Ectodermal cell (in vitro differentiated cells): Measurements from ENCODE around the gene GIPC1. TPM values are rescaled to one million over a fixed set of nuclear protein-coding genes. Genes with fewer than 3 reads are reported as not detected.
"Not testable (repeated sequence)": the region's sequence is repeated elsewhere in the genome, so short reads cannot be mapped to it uniquely, and the experiment has no call there.

Source experiments
- H3K27ac ChIP-seq: 2 replicates; pipeline ENCODE4 v1.7.0; 2013; ENCODE audit warnings: mild to moderate bottlenecking, low read depth, low read length; ENCODE audit not compliant: insufficient read depth, poor library complexity, severe bottlenecking
- H3K27me3 ChIP-seq: 2 replicates; pipeline ENCODE4 v1.7.0; 2013; ENCODE audit warnings: mild to moderate bottlenecking, low read length; ENCODE audit not compliant: insufficient read depth, control insufficient read depth, poor library complexity, severe bottlenecking
- H3K36me3 ChIP-seq: one replicate; pipeline ENCODE4 v1.7.0; 2013; ENCODE audit warnings: low read length; ENCODE audit not compliant: control insufficient read depth, insufficient read depth
- H3K4me1 ChIP-seq: one replicate; pipeline ENCODE4 v1.7.0; 2013; ENCODE audit warnings: low read length; ENCODE audit not compliant: control insufficient read depth, insufficient read depth
- H3K4me3 ChIP-seq: 2 replicates; pipeline ENCODE4 v1.7.0; 2013; ENCODE audit warnings: low read depth, low read length, control low read depth; ENCODE audit not compliant: insufficient read depth
- H3K9me3 ChIP-seq: 2 replicates; pipeline ENCODE4 v1.7.0; 2013; ENCODE audit warnings: mild to moderate bottlenecking, low read length, moderate library complexity; ENCODE audit not compliant: control insufficient read depth
- WGBS, 2 experiments: methylation state at CpG; one replicate each; pipeline ENCODE4 v1.1.7; 2013; ENCODE audit warnings: missing lambda C conversion rate in 2 of 2; 5-methylcytosine and 5-hydroxymethylcytosine counted together
- polyA plus RNA-seq, 4 experiments: library from polyadenylated mRNA; stranded (reverse); fragments of 50-300 nt; gene quantifications; one replicate each; pipeline ENCODE4 v1.2.3, GENCODE V29; 2013

Gene GIPC1, protein sequence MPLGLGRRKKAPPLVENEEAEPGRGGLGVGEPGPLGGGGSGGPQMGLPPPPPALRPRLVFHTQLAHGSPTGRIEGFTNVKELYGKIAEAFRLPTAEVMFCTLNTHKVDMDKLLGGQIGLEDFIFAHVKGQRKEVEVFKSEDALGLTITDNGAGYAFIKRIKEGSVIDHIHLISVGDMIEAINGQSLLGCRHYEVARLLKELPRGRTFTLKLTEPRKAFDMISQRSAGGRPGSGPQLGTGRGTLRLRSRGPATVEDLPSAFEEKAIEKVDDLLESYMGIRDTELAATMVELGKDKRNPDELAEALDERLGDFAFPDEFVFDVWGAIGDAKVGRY
- polyA plus RNA-seq (2013, experiment 1 of 4) = 62.0 TPM
- polyA plus RNA-seq (2013, experiment 2 of 4) = 67.5 TPM
- polyA plus RNA-seq (2013, experiment 3 of 4) = 54.2 TPM
- polyA plus RNA-seq (2013, experiment 4 of 4) = 60.7 TPM

DNA sequence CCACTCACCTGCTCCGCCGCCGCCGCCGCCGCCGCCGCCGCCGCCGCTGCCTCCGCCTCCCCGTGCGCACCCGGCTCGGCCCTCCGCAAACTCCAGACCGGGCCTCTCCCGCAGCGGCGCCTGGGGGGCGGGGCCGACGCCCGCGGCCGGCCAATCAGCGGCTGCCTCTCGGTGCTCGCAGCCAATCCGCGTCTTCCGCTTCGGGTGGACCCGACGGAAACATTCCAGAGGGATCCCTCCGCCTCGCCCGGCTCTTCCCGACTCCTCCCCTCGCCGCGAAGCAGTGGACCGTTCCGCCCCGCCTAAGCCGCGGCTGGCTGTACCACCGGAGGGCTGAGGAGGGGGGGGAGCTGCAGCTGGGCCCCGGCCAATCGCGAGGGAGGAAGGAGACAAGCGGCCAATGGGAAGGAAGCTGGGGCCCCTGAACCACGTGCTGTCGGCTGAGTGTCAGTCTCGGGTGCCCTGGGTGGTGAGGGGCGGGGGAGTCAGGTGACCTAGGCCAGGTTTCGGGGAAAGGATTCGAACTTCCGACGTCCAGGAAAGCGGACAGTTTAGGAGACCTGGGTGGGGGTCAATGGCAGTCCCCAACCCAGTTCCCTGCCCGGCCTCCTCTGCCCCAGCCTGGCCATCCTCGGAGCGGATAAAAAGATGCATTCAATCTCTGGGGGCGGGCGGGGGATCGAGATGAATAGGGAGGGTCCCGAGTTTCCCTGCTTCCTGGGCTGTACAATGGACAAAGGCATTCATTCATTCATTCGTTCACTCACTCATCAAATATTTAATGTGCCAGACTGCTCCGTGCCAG lies at the start of gene GIPC1:
Gene GIPC1, minus strand, starts transcription at position 99 of the 805 bp plus-strand sequence. CDS start 13,151 bp downstream, outside the sequence.
- Histone ChIP-seq H3K27ac (peak within 1 kb of the TSS; percentile 50), H3K36me3 (no peaks in the 10 kb centered on the region), H3K9me3 (no peaks in the 10 kb centered on the region), H3K4me3 (peak within 1 kb of the TSS; percentile 75), H3K27me3 (no peaks in the 10 kb centered on the region), H3K4me1 (peaks cover 10% of the 10 kb centered on the region)
- WGBS, 2 experiments = 9% methylated on average over 71 of the region's 71 CpGs

DNA sequence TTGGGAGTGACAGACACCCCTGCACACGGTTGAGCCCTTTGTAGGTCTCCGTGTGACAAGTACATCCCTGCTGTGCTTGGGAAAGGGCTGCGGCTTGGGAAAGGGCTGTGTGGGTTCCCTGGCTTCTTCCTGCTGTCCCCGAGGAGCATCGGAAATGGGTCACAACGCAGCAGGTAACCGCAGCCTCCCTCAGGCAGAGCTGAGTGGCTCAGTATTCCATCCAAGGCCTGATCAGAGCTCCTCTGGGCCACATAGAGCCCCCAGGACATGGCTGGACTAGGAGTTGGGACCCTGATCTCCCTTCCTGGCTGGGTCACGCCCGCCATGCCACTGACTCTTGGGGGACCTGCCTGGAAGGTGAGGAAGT lies 49.8 kb upstream of the GIPC1 start:
- peaks cover 11% of the 10 kb centered on the region for H3K36me3 ChIP-seq
- H3K9me3 ChIP-seq = no peaks in the 10 kb centered on the region
- H3K27ac ChIP-seq = no peak overlapping the region
- H3K4me3 ChIP-seq = no peak overlapping the region
- no peaks in the 10 kb centered on the region for H3K27me3 ChIP-seq
- peaks cover 4% of the 10 kb centered on the region for H3K4me1 ChIP-seq
- WGBS, 2 experiments = 90 to 93% methylated on average over 9 of the region's 9 CpGs

DNA sequence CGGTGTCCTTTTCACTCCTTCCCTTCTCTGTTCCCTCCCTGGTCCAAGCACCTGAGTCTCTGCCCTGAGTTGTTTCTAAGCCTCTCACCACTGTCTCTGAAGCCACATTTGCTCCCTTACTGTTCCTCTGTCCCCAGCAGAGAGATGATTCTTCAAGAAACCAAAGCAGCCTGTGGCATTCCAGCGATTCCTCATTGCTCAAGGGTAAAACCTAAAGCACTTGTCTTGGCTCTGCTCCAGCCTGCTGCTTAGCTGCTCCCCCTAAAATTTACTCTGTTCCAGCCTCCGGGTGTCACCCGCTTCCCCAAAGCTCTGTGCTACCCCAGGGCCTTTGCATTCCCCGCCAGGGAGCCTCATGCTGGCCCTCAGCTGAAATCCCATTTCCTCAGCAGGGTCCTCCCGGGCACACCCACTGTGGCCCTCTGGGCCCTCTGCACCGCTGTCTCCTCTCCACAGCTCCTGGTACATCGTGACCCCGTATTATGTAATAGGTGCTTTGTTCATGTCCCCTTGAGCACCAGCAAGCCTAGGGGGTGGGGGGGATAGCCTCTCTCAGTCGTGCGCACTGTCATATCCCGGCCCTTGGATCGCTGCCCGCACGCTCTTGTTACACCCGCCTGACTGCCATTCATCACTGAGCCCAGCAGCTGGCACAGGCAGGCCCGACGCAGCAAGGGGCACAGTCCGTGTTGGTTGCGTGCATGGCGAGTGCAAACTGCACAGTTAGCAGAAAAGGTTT lies 49.2 kb upstream of the GIPC1 start:
- WGBS, 2 experiments = 96 to 97% methylated on average over 21 of the region's 21 CpGs
- H3K4me1 ChIP-seq = peaks cover 4% of the 10 kb centered on the region
- no peaks in the 10 kb centered on the region for H3K27me3 ChIP-seq
- peaks cover 11% of the 10 kb centered on the region for H3K36me3 ChIP-seq
- no peak overlapping the region for H3K4me3 ChIP-seq
- no peaks in the 10 kb centered on the region for H3K9me3 ChIP-seq
- no peak overlapping the region for H3K27ac ChIP-seq

DNA sequence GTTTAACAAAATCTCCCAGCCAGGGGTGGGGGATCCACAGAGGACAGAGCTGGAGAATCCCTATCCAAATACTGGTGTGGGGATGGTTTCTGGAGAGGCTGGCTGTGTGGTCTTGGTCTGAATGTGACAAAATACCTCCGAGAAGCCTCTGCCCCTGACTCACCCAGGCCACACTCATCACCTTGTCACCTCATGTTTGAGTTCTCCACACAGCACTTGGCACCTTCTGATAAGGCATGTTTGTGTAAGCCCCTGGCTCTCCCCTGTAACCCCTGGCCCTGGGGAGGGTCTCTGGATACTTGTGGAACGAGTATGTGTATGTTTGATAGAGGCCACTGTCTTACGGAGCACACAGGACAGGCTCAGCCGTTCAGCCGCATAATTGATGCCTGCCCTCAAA lies 48.1 kb upstream of the GIPC1 start:
- H3K27me3 ChIP-seq = no peaks in the 10 kb centered on the region
- H3K36me3 ChIP-seq = peaks cover 11% of the 10 kb centered on the region
- H3K27ac ChIP-seq = no peak overlapping the region
- H3K9me3 ChIP-seq = no peaks in the 10 kb centered on the region
- 91 to 95% methylated on average over 5 of the region's 5 CpGs for WGBS, 2 experiments
- peaks cover 4% of the 10 kb centered on the region for H3K4me1 ChIP-seq
- no peak overlapping the region for H3K4me3 ChIP-seq

DNA sequence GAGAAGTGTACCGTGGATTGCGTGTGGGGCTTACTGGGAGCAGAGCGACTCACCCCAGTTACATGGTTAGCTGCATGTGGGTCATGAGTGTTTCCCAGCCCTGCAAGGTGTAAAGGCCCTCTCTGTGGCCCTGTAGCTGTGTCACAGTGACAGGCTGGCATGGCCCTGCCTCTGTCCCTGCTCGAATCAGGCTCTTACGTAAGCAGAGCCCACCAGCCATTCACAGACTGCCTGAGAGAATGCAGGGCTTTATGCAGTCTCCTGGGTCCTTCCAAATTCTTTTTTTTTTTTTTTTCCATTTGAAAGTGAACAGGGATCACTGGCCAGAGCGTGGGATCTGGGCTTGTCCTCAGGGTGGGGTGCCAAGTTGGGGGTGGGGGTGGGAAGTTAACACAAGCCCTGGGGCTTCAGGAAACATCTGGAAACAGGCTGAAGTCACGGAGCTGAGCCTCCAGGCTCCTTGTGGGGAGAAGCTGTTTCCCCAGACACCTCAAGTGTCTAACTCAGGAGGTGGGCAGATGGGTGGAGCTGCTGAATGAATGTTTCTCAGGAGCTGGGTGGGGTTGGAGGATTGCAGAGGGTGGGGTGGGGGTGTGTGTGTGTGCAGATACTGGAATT lies 46.9 kb upstream of the GIPC1 start:
- Histone ChIP-seq H3K9me3 (no peaks in the 10 kb centered on the region), H3K36me3 (no peaks in the 10 kb centered on the region), H3K27ac (peak overlapping the region; percentile 60), H3K27me3 (no peaks in the 10 kb centered on the region), H3K4me1 (peaks cover 4% of the 10 kb centered on the region), H3K4me3 (no peak overlapping the region)
- WGBS, 2 experiments = 64% methylated on average over 7 of the region's 7 CpGs

DNA sequence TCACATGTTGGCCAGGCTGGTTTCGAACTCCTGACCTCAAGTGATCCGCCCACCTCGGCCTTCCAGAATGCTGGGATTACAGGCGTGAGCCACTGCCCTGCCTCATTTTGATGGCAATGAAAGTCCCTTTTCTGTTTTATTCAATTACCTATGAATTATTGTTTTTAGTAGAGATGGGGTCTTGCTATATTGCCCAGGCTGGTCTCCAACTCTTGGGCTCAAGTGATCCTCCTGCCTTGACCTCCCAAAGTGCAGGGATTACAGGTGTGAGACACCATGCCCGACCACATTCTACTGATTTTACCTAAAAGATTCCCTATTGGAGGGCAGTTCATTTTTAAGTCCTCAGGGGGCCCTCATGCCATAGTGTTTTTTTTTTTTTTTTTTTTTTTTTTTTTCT lies 46.1 kb upstream of the GIPC1 start:
- not testable (repeated sequence) for H3K36me3 ChIP-seq, H3K4me3 ChIP-seq, H3K27me3 ChIP-seq, H3K27ac ChIP-seq, H3K4me1 ChIP-seq, H3K9me3 ChIP-seq
- 95 to 96% methylated on average over 5 of the region's 5 CpGs for WGBS, 2 experiments

DNA sequence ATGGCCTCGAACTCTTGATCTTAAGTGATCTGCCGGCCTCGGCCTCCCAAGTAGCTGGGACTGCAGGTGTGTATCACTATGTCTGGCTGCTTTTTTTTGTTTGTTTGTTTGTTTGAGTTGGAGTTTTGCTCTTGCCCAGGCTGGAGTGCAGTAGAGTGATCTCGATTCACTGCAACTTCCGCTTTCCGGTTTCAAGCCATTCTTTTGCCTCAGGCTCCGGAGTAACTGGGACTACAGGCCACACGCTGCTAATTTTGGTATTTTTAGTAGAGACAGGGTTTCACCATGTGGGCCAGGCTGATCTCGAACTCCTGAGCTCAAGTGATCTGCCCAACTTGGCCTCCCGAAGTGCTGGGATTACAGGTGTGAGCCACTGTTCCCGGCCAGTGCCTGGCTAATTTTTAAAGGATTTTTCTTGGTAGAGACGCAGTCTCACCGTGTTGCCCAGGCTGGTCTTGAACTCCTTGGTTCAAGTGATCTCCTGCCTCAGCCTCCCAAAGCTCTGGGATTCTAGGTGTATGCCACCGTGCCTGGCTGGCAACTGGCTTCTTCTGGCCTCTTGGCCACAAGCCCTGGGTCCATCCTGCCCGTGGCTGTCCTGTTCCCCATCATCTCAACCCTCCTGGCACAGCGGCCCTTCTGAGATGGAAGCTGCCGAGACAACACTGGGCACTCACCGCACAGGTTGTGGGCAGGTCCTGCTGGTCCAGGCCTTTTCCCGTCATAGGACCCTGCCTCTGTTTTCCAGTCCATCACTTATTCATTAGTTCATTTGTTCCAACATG lies 45.0 kb upstream of the GIPC1 start:
- no peaks in the 10 kb centered on the region for H3K36me3 ChIP-seq
- no peaks in the 10 kb centered on the region for H3K9me3 ChIP-seq
- no peak overlapping the region for H3K4me3 ChIP-seq
- 94 to 95% methylated on average over 19 of the region's 19 CpGs for WGBS, 2 experiments
- peaks cover 4% of the 10 kb centered on the region for H3K4me1 ChIP-seq
- H3K27me3 ChIP-seq = no peaks in the 10 kb centered on the region
- no peak overlapping the region for H3K27ac ChIP-seq

DNA sequence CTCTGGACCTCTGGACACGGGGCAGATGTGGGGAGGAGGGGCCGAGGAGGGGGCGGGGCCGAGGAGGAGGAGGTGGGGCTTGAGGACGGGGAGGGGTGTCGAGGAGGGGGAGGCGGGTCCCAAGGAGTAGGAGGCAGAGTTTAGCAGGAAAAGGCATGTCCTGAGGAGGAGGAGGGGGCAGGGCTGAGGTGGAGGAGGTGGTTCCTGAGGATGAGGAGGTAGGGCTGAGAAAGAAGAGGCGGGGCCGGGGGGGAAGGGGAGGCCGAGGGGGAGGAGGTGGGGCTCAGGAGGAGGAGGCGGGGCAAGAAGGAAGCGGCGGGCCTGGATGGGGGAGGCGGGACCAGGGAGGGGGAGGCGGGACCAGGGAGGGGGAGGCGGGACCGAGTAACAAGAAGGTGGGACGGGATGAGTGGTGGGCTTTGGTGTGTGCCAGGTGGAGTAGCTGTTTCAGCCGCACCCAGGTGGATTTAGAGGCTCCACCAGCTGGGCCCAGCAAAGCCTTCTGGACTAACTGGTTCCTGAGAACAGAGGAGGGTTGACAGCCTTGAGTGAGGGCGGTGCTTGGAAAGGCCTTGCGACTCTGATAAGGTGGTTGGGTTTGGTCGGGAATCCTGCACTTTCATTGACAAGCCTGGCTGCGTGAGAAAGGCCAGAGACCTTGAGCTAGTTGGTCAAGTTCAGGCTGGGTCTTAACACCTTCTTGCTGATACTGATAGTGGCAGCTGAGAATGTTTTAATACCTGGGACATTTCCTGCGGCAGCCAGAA lies 41.2 kb upstream of the GIPC1 start:
- Histone ChIP-seq H3K27me3 (no peaks in the 10 kb centered on the region), H3K9me3 (no peaks in the 10 kb centered on the region), H3K27ac (no peak overlapping the region), H3K4me1 (no peaks in the 10 kb centered on the region), H3K36me3 (no peaks in the 10 kb centered on the region), H3K4me3 (no peak overlapping the region)
- 18 to 20% methylated on average over 24 of the region's 24 CpGs for WGBS, 2 experiments

DNA sequence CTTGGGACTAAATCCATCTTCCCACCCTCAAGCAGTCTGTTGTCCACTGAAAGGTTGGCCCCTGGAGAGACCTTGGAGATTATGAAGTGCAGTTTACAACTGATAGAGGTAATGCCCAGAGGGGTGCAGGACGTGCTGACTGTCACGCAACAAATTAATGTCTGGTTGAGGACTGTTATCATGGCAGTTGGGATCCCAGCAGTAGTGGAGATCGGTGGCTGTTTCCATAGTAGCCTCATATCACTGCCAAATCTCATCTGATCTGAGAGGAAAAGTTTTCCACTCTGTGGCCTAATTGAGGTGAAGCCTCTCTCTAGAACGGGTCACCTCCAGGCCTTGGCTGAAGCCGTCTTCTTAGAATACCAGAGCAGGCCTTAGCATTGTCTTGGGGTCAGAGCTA lies 37.5 kb upstream of the GIPC1 start:
- no peak overlapping the region for H3K27ac ChIP-seq
- H3K4me3 ChIP-seq = no peak overlapping the region
- no peaks in the 10 kb centered on the region for H3K27me3 ChIP-seq
- H3K36me3 ChIP-seq = no peaks in the 10 kb centered on the region
- 97 to 98% methylated on average over 5 of the region's 5 CpGs for whole genome bisulfite sequencing, 2 experiments
- no peaks in the 10 kb centered on the region for H3K9me3 ChIP-seq
- no peaks in the 10 kb centered on the region for H3K4me1 ChIP-seq
